HL-60 (cell line): ENCODE data around the gene GYG2.

ENCODE experiments used
- DNase-seq, 2 experiments: peaks; one replicate each; pipeline ENCODE4 v3.0.0-alpha.2; 2010 to 2020; ENCODE audit warnings: low read depth in 1 of 2, low spot score in 1 of 2
- H3K27ac ChIP-seq: fragments of 250-450 bp; sonication (Bioruptor Pico); replicated peaks from 2 replicates; pipeline ENCODE4 v1.5.1; 2020; ENCODE audit warnings: mild to moderate bottlenecking, moderate library complexity
- H3K27me3 ChIP-seq: fragments of 250-450 bp; sonication (Bioruptor Pico); 2 replicates; pipeline ENCODE4 v1.5.1; 2021; ENCODE audit warnings: mild to moderate bottlenecking, moderate library complexity; ENCODE audit not compliant: insufficient read depth, poor library complexity, severe bottlenecking
- H3K4me3 ChIP-seq: replicated peaks from 2 replicates; pipeline ENCODE4 v1.5.1; 2011; ENCODE audit warnings: mild to moderate bottlenecking, control low read depth, low read length; ENCODE audit not compliant: insufficient read depth
- GABPA ChIP-seq: IDR thresholded peaks from 2 replicates; pipeline ENCODE4 v1.6.1; 2012; ENCODE audit warnings: low read depth
- POLR2AphosphoS5 ChIP-seq: IDR thresholded peaks from 2 replicates; pipeline ENCODE4 v1.6.1; 2012; ENCODE audit warnings: low read depth
- SPI1 ChIP-seq: IDR thresholded peaks from 2 replicates; pipeline ENCODE4 v1.6.1; 2012; ENCODE audit warnings: low read depth, mild to moderate bottlenecking, borderline replicate concordance
- TF ChIP-seq, protein P1 (sequence below): IDR thresholded peaks from one replicate; pipeline ENCODE4 v1.5.1; 2011; ENCODE audit warnings: low read length, control low read depth, inconsistent platforms; ENCODE audit not compliant: insufficient read depth
- TF ChIP-seq, protein P2 (sequence below): IDR thresholded peaks from 2 replicates; pipeline ENCODE4 v1.6.1; 2012; ENCODE audit warnings: low read depth; ENCODE audit not compliant: insufficient replicate concordance

Gene GYG2

DNA sequence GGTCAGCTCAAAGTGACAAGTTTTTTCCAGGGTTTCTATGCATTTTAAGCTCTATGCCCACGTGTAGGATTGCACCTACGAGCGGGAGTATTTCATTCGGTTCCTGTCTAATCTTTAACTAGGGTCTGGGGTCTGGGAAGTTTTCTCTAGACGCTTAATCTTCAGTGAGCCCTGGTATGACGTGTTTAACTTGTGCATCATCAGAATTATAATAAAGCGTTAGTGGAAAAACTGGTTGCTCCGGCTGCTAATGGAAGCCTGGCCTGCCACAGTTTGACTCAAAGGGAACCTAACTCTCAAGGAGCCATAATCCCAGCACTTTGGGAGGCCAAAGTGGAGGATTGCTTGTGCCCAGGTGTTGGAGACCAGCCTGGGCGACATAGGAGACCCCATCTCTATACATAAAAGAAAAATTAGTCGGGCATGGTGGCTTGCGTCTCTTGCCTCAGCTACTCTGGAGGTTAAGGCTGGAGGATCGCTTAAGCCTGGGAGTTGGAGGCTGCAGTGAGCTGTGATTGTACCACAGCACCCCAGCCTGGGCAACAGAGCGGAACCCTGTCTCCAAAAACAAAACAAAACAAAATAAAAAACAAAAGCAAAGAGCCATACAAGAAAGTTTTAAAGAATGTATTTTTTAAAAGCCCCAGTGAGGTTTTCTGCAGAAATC is 70.2 kb downstream of the GYG2 start:
- DNase-seq, result no peak
- Histone ChIP-seq H3K27ac (no peak overlapping the region), H3K4me3 (no peak overlapping the region), H3K27me3 (no peaks in the 10 kb centered on the region)
- no peak for TF ChIP-seq SPI1
- TF ChIP-seq GABPA, result no peak
- TF ChIP-seq, protein P1, sequence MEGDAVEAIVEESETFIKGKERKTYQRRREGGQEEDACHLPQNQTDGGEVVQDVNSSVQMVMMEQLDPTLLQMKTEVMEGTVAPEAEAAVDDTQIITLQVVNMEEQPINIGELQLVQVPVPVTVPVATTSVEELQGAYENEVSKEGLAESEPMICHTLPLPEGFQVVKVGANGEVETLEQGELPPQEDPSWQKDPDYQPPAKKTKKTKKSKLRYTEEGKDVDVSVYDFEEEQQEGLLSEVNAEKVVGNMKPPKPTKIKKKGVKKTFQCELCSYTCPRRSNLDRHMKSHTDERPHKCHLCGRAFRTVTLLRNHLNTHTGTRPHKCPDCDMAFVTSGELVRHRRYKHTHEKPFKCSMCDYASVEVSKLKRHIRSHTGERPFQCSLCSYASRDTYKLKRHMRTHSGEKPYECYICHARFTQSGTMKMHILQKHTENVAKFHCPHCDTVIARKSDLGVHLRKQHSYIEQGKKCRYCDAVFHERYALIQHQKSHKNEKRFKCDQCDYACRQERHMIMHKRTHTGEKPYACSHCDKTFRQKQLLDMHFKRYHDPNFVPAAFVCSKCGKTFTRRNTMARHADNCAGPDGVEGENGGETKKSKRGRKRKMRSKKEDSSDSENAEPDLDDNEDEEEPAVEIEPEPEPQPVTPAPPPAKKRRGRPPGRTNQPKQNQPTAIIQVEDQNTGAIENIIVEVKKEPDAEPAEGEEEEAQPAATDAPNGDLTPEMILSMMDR, result no peak
- TF ChIP-seq, protein P2, sequence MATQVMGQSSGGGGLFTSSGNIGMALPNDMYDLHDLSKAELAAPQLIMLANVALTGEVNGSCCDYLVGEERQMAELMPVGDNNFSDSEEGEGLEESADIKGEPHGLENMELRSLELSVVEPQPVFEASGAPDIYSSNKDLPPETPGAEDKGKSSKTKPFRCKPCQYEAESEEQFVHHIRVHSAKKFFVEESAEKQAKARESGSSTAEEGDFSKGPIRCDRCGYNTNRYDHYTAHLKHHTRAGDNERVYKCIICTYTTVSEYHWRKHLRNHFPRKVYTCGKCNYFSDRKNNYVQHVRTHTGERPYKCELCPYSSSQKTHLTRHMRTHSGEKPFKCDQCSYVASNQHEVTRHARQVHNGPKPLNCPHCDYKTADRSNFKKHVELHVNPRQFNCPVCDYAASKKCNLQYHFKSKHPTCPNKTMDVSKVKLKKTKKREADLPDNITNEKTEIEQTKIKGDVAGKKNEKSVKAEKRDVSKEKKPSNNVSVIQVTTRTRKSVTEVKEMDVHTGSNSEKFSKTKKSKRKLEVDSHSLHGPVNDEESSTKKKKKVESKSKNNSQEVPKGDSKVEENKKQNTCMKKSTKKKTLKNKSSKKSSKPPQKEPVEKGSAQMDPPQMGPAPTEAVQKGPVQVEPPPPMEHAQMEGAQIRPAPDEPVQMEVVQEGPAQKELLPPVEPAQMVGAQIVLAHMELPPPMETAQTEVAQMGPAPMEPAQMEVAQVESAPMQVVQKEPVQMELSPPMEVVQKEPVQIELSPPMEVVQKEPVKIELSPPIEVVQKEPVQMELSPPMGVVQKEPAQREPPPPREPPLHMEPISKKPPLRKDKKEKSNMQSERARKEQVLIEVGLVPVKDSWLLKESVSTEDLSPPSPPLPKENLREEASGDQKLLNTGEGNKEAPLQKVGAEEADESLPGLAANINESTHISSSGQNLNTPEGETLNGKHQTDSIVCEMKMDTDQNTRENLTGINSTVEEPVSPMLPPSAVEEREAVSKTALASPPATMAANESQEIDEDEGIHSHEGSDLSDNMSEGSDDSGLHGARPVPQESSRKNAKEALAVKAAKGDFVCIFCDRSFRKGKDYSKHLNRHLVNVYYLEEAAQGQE, result no peak
- no peak for TF ChIP-seq POLR2AphosphoS5

DNA sequence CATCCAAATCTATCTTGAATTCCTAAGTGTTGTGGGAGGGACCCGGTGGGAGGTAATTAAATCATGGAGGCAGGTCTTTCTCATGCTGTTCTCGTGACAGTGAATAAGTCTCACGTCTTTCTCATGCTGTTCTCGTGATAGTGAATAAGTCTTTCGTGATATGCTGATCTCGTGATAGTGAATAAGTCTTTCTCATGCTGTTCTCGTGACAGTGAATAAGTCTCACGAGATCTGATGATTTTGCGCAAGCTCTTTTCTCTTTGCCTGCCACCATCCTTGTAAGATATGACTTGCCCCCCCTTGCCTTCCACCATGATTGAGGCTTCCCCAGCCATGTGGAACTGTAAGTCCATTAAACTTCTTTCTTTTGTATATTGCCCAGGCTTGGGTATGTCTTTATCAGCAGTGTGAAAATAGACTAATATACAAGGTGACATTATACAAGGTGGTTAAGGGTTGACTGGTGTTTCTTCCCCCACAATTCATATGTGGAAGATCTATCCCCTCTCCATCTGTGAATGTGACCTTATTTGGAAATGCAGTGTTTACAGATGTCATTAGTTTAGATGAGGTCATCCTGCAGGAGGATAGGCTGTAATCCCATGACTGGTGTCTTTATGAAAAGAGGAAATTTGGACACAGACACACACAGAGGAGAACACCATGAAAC is 72.8 kb downstream of the GYG2 start:
- DNase-seq, result no peak
- H3K27me3 ChIP-seq, result no peaks in the 10 kb centered on the region
- TF ChIP-seq SPI1, result no peak
- no peak overlapping the region for H3K4me3 ChIP-seq
- H3K27ac ChIP-seq, result no peak overlapping the region

DNA sequence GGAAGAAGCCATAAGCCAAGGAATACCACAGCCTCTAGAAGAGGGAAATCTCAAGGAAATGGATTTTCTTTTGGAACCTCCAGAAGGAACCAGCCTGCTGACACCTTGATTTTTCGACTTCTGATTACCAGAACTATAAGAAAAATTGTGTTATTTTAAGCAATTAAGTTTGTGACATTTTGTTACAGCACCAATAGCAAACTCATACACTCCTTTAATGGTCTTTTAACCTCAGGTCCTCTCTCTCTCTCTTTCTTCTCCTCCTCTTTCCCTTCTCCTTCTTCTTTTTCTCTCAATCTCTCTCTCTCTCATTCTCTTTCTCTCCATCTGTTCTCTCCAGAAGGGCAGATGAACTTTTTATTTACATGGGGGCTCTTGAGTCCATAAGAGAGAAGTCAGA is 74.1 kb downstream of the GYG2 start:
- TF ChIP-seq, protein P1, result no peak
- DNase-seq, result no peak
- Histone ChIP-seq H3K4me3 (no peak overlapping the region), H3K27me3 (no peaks in the 10 kb centered on the region), H3K27ac (no peak overlapping the region)

DNA sequence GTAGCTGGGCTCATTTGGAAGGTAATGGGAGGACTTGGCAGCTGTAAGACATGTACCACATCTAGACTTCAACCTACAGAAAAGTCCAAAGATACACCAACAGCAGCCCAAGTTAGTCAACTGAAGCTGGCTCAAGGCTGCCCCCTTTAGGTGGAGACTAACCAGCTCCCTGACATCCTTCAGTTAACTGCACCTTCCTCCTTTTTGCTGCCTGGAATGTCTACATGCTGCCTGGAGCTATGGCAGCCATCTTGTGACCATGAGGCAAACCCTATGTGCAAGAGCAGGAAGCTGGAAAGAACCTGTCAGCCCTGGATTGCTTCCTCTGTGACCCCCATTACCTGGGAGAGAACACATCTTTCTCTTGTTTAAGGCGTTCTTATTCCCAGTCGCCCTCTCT is 74.6 kb downstream of the GYG2 start:
- Histone ChIP-seq H3K27me3 (no peaks in the 10 kb centered on the region), H3K27ac (no peak overlapping the region), H3K4me3 (no peak overlapping the region)
- DNase-seq, result no peak
- TF ChIP-seq, protein P2, result no peak
- TF ChIP-seq SPI1 (no peak), GABPA (no peak), POLR2AphosphoS5 (no peak)
- TF ChIP-seq, protein P1, result no peak
